ENCODE results near the gene CRAT. TPM values are rescaled to one million over a fixed set of nuclear protein-coding genes. Genes with fewer than 3 reads are reported as not detected.

CRAT gene
- total and polyA plus RNA-seq, 2 of the 4 experiments (the other 2 are of a cell fraction), result 18.8 to 41.6 TPM

DNA sequence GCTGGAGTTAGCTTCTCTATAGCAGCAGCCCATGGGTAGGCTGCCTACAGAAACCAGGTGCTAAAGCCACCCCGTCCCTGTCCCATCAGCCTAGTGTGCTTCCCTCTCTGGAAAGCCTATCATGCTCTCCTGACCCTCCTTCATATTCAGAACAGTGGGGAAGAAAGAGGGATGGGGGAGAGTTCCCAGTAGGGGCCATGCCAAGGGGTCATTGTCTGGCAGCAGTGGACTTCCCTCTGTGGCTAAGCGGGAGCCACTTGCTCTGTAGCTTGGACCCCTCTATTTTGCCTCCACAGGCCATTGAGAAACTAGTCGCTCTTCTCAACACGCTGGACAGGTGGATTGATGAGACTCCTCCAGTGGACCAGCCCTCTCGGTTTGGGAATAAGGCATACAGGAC, 18.1 kb upstream of the CRAT start:
- Histone ChIP-seq H3K27ac (ENCODE audit: insufficient read depth, low read length) (no peak overlapping the region), H3K4ac (ENCODE audit: low read depth, low read length) (no peak overlapping the region), H4K91ac (ENCODE audit: insufficient read depth, low read depth, low read length) (no peak overlapping the region), H4K5ac (ENCODE audit: low read depth, low read length) (no peak overlapping the region), H3K14ac (replicated peaks; ENCODE audit: low read depth, low read length) (no peak overlapping the region), H3K27me3 (ENCODE audit: control insufficient read depth, insufficient read depth, low read length) (no peaks in the 10 kb centered on the region), H3K9ac (ENCODE audit: low read depth, low read length) (no peak overlapping the region), H4K20me1 (ENCODE audit: insufficient read depth, low read length) (no peaks in the 10 kb centered on the region; the same call in 1 of the 2 replicates), H3K23ac (ENCODE audit: low read depth, low read length) (no peak overlapping the region), H3K36me3 (ENCODE audit: control insufficient read depth, insufficient read depth, low read length) (peaks cover 34% of the 10 kb centered on the region), H3K4me3 (ENCODE audit: insufficient read depth, low read depth, low read length) (no peak overlapping the region), H3K4me2 (ENCODE audit: low read depth, low read length) (no peak overlapping the region), H4K8ac (ENCODE audit: low read depth in 2 of 2, low read length in 2 of 2) (no peak overlapping the region), H3K56ac (ENCODE audit: extremely low read depth, insufficient read depth, low read length) (no peak overlapping the region), H2AK9ac (replicated peaks; ENCODE audit: low read depth, low read length, poor library complexity) (no peak overlapping the region), H2AFZ (replicated peaks; ENCODE audit: low read length, poor library complexity) (no peak overlapping the region), H3K79me1 (ENCODE audit: low read depth in 1 of 2, low read length in 2 of 2) (peaks cover 15 to 61% of the 10 kb centered on the region in 2 experiments; a peak in 3 of 4 replicates), H2AK5ac (ENCODE audit: low read depth, low read length) (no peak overlapping the region), H3K9me1 (ENCODE audit: insufficient read depth, low read length) (peaks cover 8% of the 10 kb centered on the region; the same call in 1 of the 2 replicates), H2BK120ac (ENCODE audit: low read depth, low read length) (no peak overlapping the region), H2BK5ac (ENCODE audit: low read depth, low read length, poor library complexity, severe bottlenecking) (no peak overlapping the region), H2BK15ac (ENCODE audit: low read depth, low read length) (no peak overlapping the region), H3K18ac (ENCODE audit: low read depth, low read length) (no peak overlapping the region), H3K4me1 (ENCODE audit: control insufficient read depth, insufficient read depth, low read length) (no peaks in the 10 kb centered on the region), H3K9me3 (ENCODE audit: control insufficient read depth, insufficient read depth, low read length) (no peaks in the 10 kb centered on the region), H2BK20ac (ENCODE audit: low read depth, low read length) (no peak overlapping the region)
- in situ Hi-C loops (cut with MboI; ENCODE audit: low sequenced_read_pairs), result no loop called here
- 71% methylated on average over 1 of the region's 5 CpGs; no CpG with 5 or more reads in 1 of the 2 experiments for WGBS, 2 experiments (ENCODE audit: extremely low coverage in 2 of 2, insufficient read length in 1 of 2)
- no peak for TF ChIP-seq RAD21 (IDR thresholded peaks at IDR 0.05; ENCODE audit: low read length)
- no peak for TF ChIP-seq NFE2L2 (IDR thresholded peaks at IDR 0.05; ENCODE audit: low read depth, low read length)
- no peak for TF ChIP-seq POLR2A (IDR thresholded peaks at IDR 0.05; ENCODE audit: low read depth, low read length)
- TF ChIP-seq BHLHE40 (IDR thresholded peaks at IDR 0.05; ENCODE audit: low read depth, low read length), result no peak
- TF ChIP-seq, protein P1, sequence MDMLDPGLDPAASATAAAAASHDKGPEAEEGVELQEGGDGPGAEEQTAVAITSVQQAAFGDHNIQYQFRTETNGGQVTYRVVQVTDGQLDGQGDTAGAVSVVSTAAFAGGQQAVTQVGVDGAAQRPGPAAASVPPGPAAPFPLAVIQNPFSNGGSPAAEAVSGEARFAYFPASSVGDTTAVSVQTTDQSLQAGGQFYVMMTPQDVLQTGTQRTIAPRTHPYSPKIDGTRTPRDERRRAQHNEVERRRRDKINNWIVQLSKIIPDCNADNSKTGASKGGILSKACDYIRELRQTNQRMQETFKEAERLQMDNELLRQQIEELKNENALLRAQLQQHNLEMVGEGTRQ (IDR thresholded peaks at IDR 0.05; ENCODE audit: low read depth, low read length), result no peak
- TF ChIP-seq CHD1 (IDR thresholded peaks at IDR 0.05; ENCODE audit: low read depth, low read length), result no peak
- TF ChIP-seq MXI1 (IDR thresholded peaks at IDR 0.05; ENCODE audit: borderline replicate concordance, low read depth, low read length), result no peak
- no peak for DNase-seq
- no TSS peak for BruUV-seq (replicated peaks)
- ChIA-PET POLR2A (ENCODE audit: unreplicated experiment) (interaction anchor here (0.6 kb wide), 1 partner anchor 420 kb away, joined by 4 read pairs; no protein-coding TSS in a partner anchor), CTCF (interaction anchor here (0.7 kb wide), 1 partner anchor 468 kb away, joined by 4 read pairs; no protein-coding TSS in a partner anchor)
- no peak for ATAC-seq (ENCODE audit: low read depth)
- intact Hi-C loops (cut with micrococcal nuclease), result no loop called here
- dilution Hi-C loops (cut with HindIII; ENCODE audit: low sequenced_read_pairs, unreplicated experiment), result no loop called here

Measured in IMR-90 (cell line).